ENCODE measurements around the gene PRM3.
"Not testable (repeated sequence)": the region's sequence is repeated elsewhere in the genome, so short reads cannot be mapped to it uniquely, and the experiment has no call there.

The PRM3 gene

GRCh38 chr16:11303405-11304138 lies 30.1 kb upstream of the PRM3 start:
- DNase-seq = no peak

GRCh38 chr16:11302977-11303376 lies 29.5 kb upstream of the PRM3 start:
- DNase-seq = no peak

GRCh38 chr16:11301645-11302501 lies 28.4 kb upstream of the PRM3 start:
- no peak for DNase-seq

GRCh38 chr16:11300560-11300892 lies 27.1 kb upstream of the PRM3 start:
- no peak for DNase-seq

- no peak for DNase-seq
Observed at GRCh38 chr16:11299865-11300559, 26.6 kb upstream of the PRM3 start.

- DNase-seq = not testable (repeated sequence)
Observed at GRCh38 chr16:11298950-11299547, 25.6 kb upstream of the PRM3 start.

GRCh38 chr16:11298143-11298900 lies 24.9 kb upstream of the PRM3 start:
- DNase-seq = no peak

GRCh38 chr16:11297492-11298142 lies 24.2 kb upstream of the PRM3 start:
- peak; percentile 52 for DNase-seq

- DNase-seq = no peak
Observed at GRCh38 chr16:11296706-11297491, 23.5 kb upstream of the PRM3 start.

- DNase-seq = no peak
Observed at GRCh38 chr16:11296351-11296705, 22.9 kb upstream of the PRM3 start.

- no peak for DNase-seq
Observed at GRCh38 chr16:11295672-11296071, 22.2 kb upstream of the PRM3 start.

GRCh38 chr16:11292076-11292748 lies 18.8 kb upstream of the PRM3 start:
- DNase-seq = no peak

GRCh38 chr16:11291091-11291703 lies 17.8 kb upstream of the PRM3 start:
- no peak for DNase-seq

GRCh38 chr16:11290102-11290893 lies 16.9 kb upstream of the PRM3 start:
- DNase-seq = no peak

GRCh38 chr16:11289696-11290095 lies 16.3 kb upstream of the PRM3 start:
- not testable (repeated sequence) for DNase-seq

GRCh38 chr16:11289202-11289601 lies 15.8 kb upstream of the PRM3 start:
- no peak for DNase-seq

GRCh38 chr16:11285842-11286241 lies 12.4 kb upstream of the PRM3 start:
- DNase-seq = no peak

GRCh38 chr16:11283820-11284248 lies 10.4 kb upstream of the PRM3 start:
- no peak for DNase-seq
